GM12878 (cell line): Measurements from ENCODE around the gene PLB1. TPM values are rescaled to one million over a fixed set of nuclear protein-coding genes. Genes with fewer than 3 reads are reported as not detected.

Experiments used
- ATAC-seq: fragments of 200-7000 bp; cut with Tn5 transposase; 3 replicates; pipeline ENCODE4 v1.9.1; 2020; ENCODE audit warnings: mild to moderate bottlenecking, moderate library complexity
- BruUV-seq: library from RNA; stranded (reverse); fragments of 400-500 nt; replicated peaks from 2 replicates; lab custom pipeline; 2021; lab: Mats Ljungman, UMichigan
- CTCF ChIA-PET: fragments of 300-600 bp; sonication (Branson Sonifier 250); formaldehyde crosslinking; extraction: SDS; loops from one replicate; lab custom pipeline; 2021; ENCODE audit warnings: inconsistent platforms; lab: Yijun Ruan, JAX
- POLR2A ChIA-PET: fragments of 350-600 bp; formaldehyde crosslinking; extraction: SDS; loops from one replicate; lab custom pipeline; 2021; ENCODE audit warnings: inconsistent platforms; lab: Charles Lee
- RAD21 ChIA-PET: fragments of 300-600 bp; sonication (Branson Sonifier 250); formaldehyde crosslinking; loops from one replicate; lab custom pipeline; 2023; ENCODE audit warnings: antibody characterized with exemption; ENCODE audit not compliant: unreplicated experiment; lab: Charles Lee
- SMC1A ChIA-PET: fragments of 300-600 bp; sonication (Branson Sonifier 250); formaldehyde crosslinking; loops from one replicate; lab custom pipeline; 2023; ENCODE audit not compliant: unreplicated experiment, uncharacterized antibody; lab: Charles Lee
- DNase-seq: peaks from one replicate; pipeline ENCODE4 v3.0.0-alpha.2; 2011; ENCODE audit warnings: low read depth, low spot score
- FAIRE-seq: peaks from 3 replicates; lab custom pipeline; 2011; peaks lifted over from hg19 to GRCh38; lab: Jason Lieb, UNC
- H2AFZ ChIP-seq: 2 replicates; pipeline ENCODE4 v1.6.0; 2011; ENCODE audit warnings: low read depth, low read length, control low read depth; ENCODE audit not compliant: control insufficient read depth
- H3K27ac ChIP-seq: 2 replicates; pipeline ENCODE4 v1.5.1; 2011; ENCODE audit warnings: control low read depth; ENCODE audit not compliant: control insufficient read depth, insufficient read depth
- H3K27me3 ChIP-seq, 2 experiments: replicated peaks in 1 of 2; 2 replicates each; pipeline versions ENCODE4 v1.6.0 to v1.6.1; 2011; ENCODE audit warnings: low read length in 1 of 2; ENCODE audit not compliant: control insufficient read depth in 2 of 2, insufficient read depth in 2 of 2
- H3K36me3 ChIP-seq, 2 experiments: 2 replicates each; pipeline ENCODE4 v1.5.1; 2011; ENCODE audit warnings: low read length in 1 of 2; ENCODE audit not compliant: control insufficient read depth in 2 of 2, insufficient read depth in 2 of 2
- H3K4me1 ChIP-seq: 2 replicates; pipeline ENCODE4 v1.6.1; 2011; ENCODE audit warnings: mild to moderate bottlenecking, low read length, moderate library complexity, mixed read lengths; ENCODE audit not compliant: control insufficient read depth, insufficient read depth
- H3K4me2 ChIP-seq: 2 replicates; pipeline ENCODE4 v1.6.0; 2011; ENCODE audit warnings: control low read depth; ENCODE audit not compliant: control insufficient read depth, insufficient read depth
- H3K4me3 ChIP-seq: fragments of 200-600 bp; sonication (generic); 2 replicates; pipeline ENCODE4 v1.5.1; 2016
- H3K79me2 ChIP-seq: 2 replicates; pipeline ENCODE4 v1.6.0; 2011; ENCODE audit warnings: low read length; ENCODE audit not compliant: control insufficient read depth, insufficient read depth
- H3K9ac ChIP-seq: 2 replicates; pipeline ENCODE4 v1.8.0; 2011; ENCODE audit warnings: low read length, control low read depth, mixed read lengths; ENCODE audit not compliant: control insufficient read depth, insufficient read depth
- H3K9me3 ChIP-seq: replicated peaks from 3 replicates; pipeline ENCODE4 v1.5.1; 2011; ENCODE audit warnings: mild to moderate bottlenecking, low read length; ENCODE audit not compliant: control insufficient read depth, insufficient read depth
- H4K20me1 ChIP-seq: 2 replicates; pipeline ENCODE4 v1.6.0; 2011; ENCODE audit not compliant: control insufficient read depth, insufficient read depth
- BHLHE40 ChIP-seq, 2 experiments: fragments of 450-650 bp in 1 of 2; IDR thresholded peaks; 2 replicates each; pipeline ENCODE4 v1.6.1; 2011 to 2017; ENCODE audit warnings: low read depth in 2 of 2, borderline replicate concordance in 1 of 2, improper control_type of control experiment in 1 of 2, low read length in 1 of 2, mild to moderate bottlenecking in 1 of 2
- CBFB ChIP-seq: IDR thresholded peaks from 2 replicates; pipeline ENCODE4 v1.6.1; 2016; ENCODE audit warnings: antibody characterized with exemption, low read depth
- CHD1 ChIP-seq: IDR thresholded peaks from 2 replicates; pipeline ENCODE4 v1.6.1; 2012; ENCODE audit warnings: low read depth, low read length, improper control_type of control experiment
- DPF2 ChIP-seq: fragments of 450-650 bp; IDR thresholded peaks from 2 replicates; pipeline ENCODE4 v1.6.1; 2017; ENCODE audit warnings: mild to moderate bottlenecking
- NBN ChIP-seq: fragments of 450-650 bp; IDR thresholded peaks from 2 replicates; pipeline ENCODE4 v1.6.1; 2016
- NR2C1 ChIP-seq: fragments of 450-650 bp; IDR thresholded peaks from 2 replicates; pipeline ENCODE4 v1.6.1; 2017; ENCODE audit warnings: antibody characterized with exemption, mild to moderate bottlenecking, moderate library complexity
- RAD51 ChIP-seq: fragments of 450-650 bp; IDR thresholded peaks from 2 replicates; pipeline ENCODE4 v1.6.1; 2016; ENCODE audit warnings: moderate library complexity, mild to moderate bottlenecking, inconsistent platforms
- STAT1 ChIP-seq: fragments of 450-650 bp; conservative IDR thresholded peaks from 2 replicates; pipeline ENCODE4 v1.6.1; 2014; ENCODE audit warnings: antibody characterized with exemption, mild to moderate bottlenecking
- SUZ12 ChIP-seq: fragments of 200-600 bp; sonication (generic); IDR thresholded peaks from one replicate; pipeline ENCODE4 v1.6.1; 2018; ENCODE audit warnings: antibody characterized with exemption, mild to moderate bottlenecking; ENCODE audit not compliant: unreplicated experiment
- TBL1XR1 ChIP-seq: IDR thresholded peaks from 2 replicates; pipeline ENCODE4 v1.6.1; 2012; ENCODE audit warnings: low read depth, low read length, improper control_type of control experiment
- whole genome bisulfite sequencing: methylation state at CpG from one replicate; pipeline ENCODE4 v1.1.6; 2016; ENCODE audit warnings: low lambda C conversion rate; ENCODE audit not compliant: insufficient replicate concordance, insufficient coverage; ENCODE audit errors: missing lambda C conversion rate; 5-methylcytosine and 5-hydroxymethylcytosine counted together
- in situ Hi-C: fragments of 300-500 bp; cut with MboI; formaldehyde crosslinking; loops from 9 replicates; pipeline ENCODE4 v1.14.3; 2018; ENCODE audit warnings: mixed read lengths
- intact Hi-C: fragments of 100-400 bp; cut with micrococcal nuclease; formaldehyde crosslinking; loops from one replicate; pipeline ENCODE4 v1.14.2; 2022; ENCODE audit not compliant: unreplicated experiment
- polyA plus RNA-seq, 11 experiments: library from polyadenylated mRNA; depleted of rRNA in 4 of 11; unstranded in 6 of 11; stranded (reverse) in 5 of 11; fragments of >200 nt; fragmentation: Nextera tagmentation in 4 of 11; fragmentation: Illumina TruSeq in 1 of 11; extraction: Ambion mirVana in 4 of 11; extraction: Trizol in 1 of 11; gene quantifications; 1 replicate in 1 of 11; 2 replicates in 10 of 11; pipeline versions ENCODE4 v1.2.1 to v1.2.3, GENCODE V29; 2011 to 2016; ENCODE audit warnings: inconsistent platforms in 2 of 11, missing spikeins in 2 of 11, low read depth in 1 of 11
- total RNA-seq, 4 experiments: library from RNA; depleted of rRNA in 3 of 4; stranded (reverse); fragments of >200 nt in 3 of 4; fragmentation: Illumina TruSeq in 1 of 4; extraction: Trizol in 1 of 4; gene quantifications; 2 replicates each; pipeline versions ENCODE4 v1.2.1 to v1.2.3, GENCODE V29; 2013 to 2021

PLB1 gene
- total and polyA plus RNA-seq, 10 of the 15 experiments (the other 5 are each of a cell fraction or from before 2014, with no cell fraction given), result 0.03 to 0.49 (median 0.28) TPM

DNA sequence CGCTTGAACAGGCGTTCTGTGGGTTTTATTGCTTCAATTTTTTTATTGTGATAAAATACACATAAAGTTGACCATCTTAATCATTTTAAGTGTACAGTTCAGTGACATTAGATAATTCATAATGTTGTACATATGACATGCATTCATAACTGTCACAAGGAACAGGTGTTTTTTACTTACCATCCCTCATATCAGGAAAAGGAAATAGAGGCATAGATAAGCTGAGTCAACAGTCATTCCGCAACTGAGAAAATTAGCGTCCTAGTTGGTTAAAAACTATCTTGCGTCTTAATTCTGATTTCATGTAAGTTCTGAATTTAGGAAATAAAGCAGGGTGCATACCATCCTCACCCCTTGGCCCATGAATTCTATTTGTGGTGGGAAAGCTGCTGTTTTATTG is 36.5 kb downstream of the PLB1 start:
- ChIA-PET RAD21 (no interaction called here), POLR2A (no interaction called here), SMC1A (no interaction called here), CTCF (no interaction called here)
- no peak overlapping the region for H3K4me2 ChIP-seq
- H3K9me3 ChIP-seq, result no peaks in the 10 kb centered on the region
- no peaks in the 10 kb centered on the region for H4K20me1 ChIP-seq
- H2AFZ ChIP-seq, result no peak overlapping the region
- WGBS, result 28% methylated on average over 5 of the region's 5 CpGs
- TF ChIP-seq DPF2, result no peak
- TF ChIP-seq NR2C1, result no peak
- TF ChIP-seq CBFB, result no peak
- TF ChIP-seq BHLHE40 (IDR thresholded peaks at IDR 0.05; ENCODE audit: borderline replicate concordance in 1 of 2, low read depth in 2 of 2, low read length in 1 of 2), result no peak
- TF ChIP-seq RAD51, result no peak
- no peak for TF ChIP-seq TBL1XR1
- no peak for TF ChIP-seq SUZ12
- TF ChIP-seq STAT1, result no peak
- no peak for TF ChIP-seq NBN
- TF ChIP-seq CHD1, result no peak
- DNase-seq, result no peak
- in situ Hi-C loops (no loop called here), intact Hi-C loops (no loop called here)
- no peak for ATAC-seq
- no peak overlapping the region for H3K4me3 ChIP-seq
- H3K27ac ChIP-seq, result no peak overlapping the region
- no TSS peak for BruUV-seq
- no peak overlapping the region for H3K9ac ChIP-seq
- no peaks in the 10 kb centered on the region for H3K79me2 ChIP-seq
- H3K36me3 ChIP-seq, result no peaks in the 10 kb centered on the region
- FAIRE-seq, result no peak
- no peaks in the 10 kb centered on the region; a peak in 2 of 4 replicates for H3K27me3 ChIP-seq
- H3K4me1 ChIP-seq, result no peaks in the 10 kb centered on the region
